Retinal pigment epithelial cell (primary cell): Measurements from ENCODE around the gene TRIM50.
"Not testable (repeated sequence)": the region's sequence is repeated elsewhere in the genome, so short reads cannot be mapped to it uniquely, and the experiment has no call there.

Experiments used
- DNase-seq: peaks from one replicate; pipeline ENCODE4 v3.0.0-alpha.2; 2010; ENCODE audit warnings: low read depth
- H3K4me3 ChIP-seq: 2 replicates; pipeline ENCODE4 v1.5.1; 2011; ENCODE audit warnings: mild to moderate bottlenecking, low read length, control low read depth, moderate library complexity
- TF ChIP-seq, protein P1 (sequence below): conservative IDR thresholded peaks from 2 replicates; pipeline ENCODE4 v1.5.1; 2011; ENCODE audit warnings: low read depth, low read length, control low read depth, inconsistent platforms

TRIM50 gene

DNA sequence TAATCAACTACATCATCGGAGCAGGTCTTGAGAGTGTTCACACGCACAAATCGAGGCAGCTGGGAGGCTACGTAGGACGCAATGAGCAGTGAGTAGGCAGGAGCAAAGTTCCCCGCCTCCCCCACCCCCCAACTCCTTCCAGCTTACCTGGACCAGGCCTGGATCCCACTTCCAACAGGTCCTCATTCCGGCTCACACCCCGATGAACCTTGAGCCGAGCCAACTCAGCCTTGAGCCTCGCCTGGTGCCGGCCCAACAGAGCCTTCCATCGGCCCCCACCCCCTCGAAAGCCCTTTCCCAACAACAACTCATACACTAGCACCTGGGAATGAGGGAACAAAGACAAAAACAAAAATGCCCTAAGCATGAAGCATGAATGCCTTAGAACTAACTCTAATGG is 20.4 kb downstream of the TRIM50 start:
- DNase-seq = no peak
- TF ChIP-seq, protein P1, sequence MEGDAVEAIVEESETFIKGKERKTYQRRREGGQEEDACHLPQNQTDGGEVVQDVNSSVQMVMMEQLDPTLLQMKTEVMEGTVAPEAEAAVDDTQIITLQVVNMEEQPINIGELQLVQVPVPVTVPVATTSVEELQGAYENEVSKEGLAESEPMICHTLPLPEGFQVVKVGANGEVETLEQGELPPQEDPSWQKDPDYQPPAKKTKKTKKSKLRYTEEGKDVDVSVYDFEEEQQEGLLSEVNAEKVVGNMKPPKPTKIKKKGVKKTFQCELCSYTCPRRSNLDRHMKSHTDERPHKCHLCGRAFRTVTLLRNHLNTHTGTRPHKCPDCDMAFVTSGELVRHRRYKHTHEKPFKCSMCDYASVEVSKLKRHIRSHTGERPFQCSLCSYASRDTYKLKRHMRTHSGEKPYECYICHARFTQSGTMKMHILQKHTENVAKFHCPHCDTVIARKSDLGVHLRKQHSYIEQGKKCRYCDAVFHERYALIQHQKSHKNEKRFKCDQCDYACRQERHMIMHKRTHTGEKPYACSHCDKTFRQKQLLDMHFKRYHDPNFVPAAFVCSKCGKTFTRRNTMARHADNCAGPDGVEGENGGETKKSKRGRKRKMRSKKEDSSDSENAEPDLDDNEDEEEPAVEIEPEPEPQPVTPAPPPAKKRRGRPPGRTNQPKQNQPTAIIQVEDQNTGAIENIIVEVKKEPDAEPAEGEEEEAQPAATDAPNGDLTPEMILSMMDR = no peak
- peak overlapping the region; percentile 67 for H3K4me3 ChIP-seq

GRCh38 chr7:73304612-73305387 is 23.1 kb downstream of the TRIM50 start:
- not testable (repeated sequence) for DNase-seq, H3K4me3 ChIP-seq

- no peak overlapping the region for H3K4me3 ChIP-seq
- DNase-seq = no peak
- TF ChIP-seq, protein P1 = no peak
Observed at GRCh38 chr7:73304071-73304470, 23.8 kb downstream of the TRIM50 start.

DNA sequence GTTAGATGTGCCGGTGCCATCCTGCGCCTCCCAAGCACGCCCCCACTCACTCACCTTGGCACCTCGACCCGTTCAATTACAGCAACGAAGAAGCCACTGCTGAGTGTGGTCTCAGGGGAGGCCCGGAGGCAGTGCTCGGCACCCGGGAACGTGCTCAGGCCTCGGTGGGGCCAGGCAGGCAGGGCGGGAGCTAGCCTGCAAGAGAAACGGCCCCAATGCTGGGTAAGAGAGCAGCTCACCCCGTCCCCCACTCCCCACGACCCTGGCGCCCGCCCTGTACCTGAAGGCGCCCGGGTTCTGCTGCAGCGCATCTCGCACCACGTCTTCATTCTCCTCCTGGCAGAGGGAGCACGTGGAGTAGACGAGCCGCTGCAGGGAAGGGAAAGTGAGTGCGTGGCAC is 24.3 kb downstream of the TRIM50 start:
- no peak for DNase-seq
- TF ChIP-seq, protein P1 = no peak
- no peak overlapping the region for H3K4me3 ChIP-seq

DNA sequence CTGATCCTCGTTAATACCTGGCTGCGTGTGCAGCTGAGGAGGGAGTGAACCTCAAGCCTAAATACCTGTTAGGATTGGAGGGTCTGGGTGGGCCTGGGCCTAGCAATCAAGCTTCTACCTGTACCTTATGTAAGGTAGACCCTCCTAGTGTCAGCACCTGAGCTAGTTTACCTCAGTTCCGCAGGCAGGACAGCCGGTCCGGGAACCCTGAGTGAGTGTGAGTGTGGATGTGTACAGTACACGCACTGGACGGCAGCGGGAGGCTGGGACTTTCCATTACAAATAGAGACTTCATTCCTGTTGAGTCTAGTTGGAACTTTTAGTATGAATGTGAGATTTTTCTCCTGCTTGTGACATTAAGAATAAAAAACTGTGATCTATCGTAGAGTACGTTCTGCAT is 25.0 kb downstream of the TRIM50 start:
- H3K4me3 ChIP-seq, DNase-seq: not testable (repeated sequence)

GRCh38 chr7:73301108-73301507 is 26.8 kb downstream of the TRIM50 start:
- H3K4me3 ChIP-seq, DNase-seq: not testable (repeated sequence)

DNA sequence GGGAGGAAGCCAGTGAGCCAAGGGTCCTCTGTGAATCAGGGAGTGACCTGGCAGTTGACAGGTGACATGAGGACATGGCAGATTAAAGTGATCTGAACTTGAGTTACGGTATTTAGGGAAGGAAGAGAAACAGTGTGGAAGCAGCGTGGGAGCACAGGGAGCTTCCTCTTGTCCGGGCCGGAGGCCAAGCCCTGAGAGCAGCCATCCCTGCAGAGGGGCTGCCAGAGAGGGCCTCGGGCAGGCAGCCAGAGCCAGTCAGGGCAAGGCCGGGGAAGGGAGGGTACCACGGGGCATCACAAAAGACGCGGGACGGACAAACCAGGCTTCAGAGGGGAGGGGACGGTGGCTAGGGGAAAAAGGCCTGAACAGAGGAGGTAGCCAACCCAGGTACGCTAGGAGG is 28.1 kb downstream of the TRIM50 start:
- not testable (repeated sequence) for H3K4me3 ChIP-seq

GRCh38 chr7:73297706-73298105 is 30.2 kb downstream of the TRIM50 start:
- H3K4me3 ChIP-seq, DNase-seq: not testable (repeated sequence)

More for the DNA sequence above, 28.1 kb downstream of the TRIM50 start:
- not testable (repeated sequence) for DNase-seq

GRCh38 chr7:73297235-73297634 is 30.6 kb downstream of the TRIM50 start:
- DNase-seq, H3K4me3 ChIP-seq: not testable (repeated sequence)

- not testable (repeated sequence) for DNase-seq
Observed at GRCh38 chr7:73277210-73277609, 50.7 kb downstream of the TRIM50 start.

GRCh38 chr7:73267813-73268212 is 60.1 kb downstream of the TRIM50 start:
- H3K4me3 ChIP-seq = not testable (repeated sequence)

More at GRCh38 chr7:73277210-73277609, 50.7 kb downstream of the TRIM50 start:
- not testable (repeated sequence) for H3K4me3 ChIP-seq

DNA sequence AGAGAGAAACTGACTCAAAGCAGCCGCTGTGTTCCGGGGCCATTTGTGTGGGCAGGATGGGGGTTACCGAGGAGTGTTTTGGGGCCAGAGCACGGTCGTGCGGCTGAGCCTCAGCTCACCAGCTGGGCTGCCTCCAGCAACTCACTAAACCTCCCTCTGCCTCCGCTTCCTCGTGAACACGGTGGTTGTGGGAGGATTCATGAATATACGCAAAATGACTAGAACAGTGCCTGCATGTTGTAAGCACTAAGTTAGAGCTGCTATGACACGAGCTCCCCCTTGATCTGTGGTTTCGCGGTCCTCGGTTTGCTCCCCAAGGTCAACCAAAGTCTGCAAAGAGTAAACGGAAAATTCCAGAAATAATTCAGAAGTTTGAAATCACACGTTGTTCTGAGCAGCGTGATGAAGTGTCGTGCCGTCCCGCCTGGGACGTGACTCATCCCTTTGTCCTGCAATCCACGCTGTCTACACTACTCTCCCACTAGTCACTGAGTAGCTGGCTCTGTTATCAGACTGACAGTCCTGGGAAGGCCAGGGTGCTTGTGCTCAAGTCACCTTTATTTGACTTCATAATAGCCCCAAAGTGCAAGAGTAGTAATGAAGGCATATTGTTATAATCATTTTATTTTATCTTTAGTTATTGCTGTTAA is 61.0 kb downstream of the TRIM50 start:
- H3K4me3 ChIP-seq, DNase-seq: not testable (repeated sequence)

More at GRCh38 chr7:73267813-73268212, 60.1 kb downstream of the TRIM50 start:
- DNase-seq = not testable (repeated sequence)
